Glomerular endothelial cell (primary cell): ENCODE measurements around the gene WHRN. TPM values are rescaled to one million over a fixed set of nuclear protein-coding genes. Genes with fewer than 3 reads are reported as not detected.

Experiments
- total RNA-seq: library from RNA; depleted of rRNA; stranded (reverse); fragments of >200 nt; gene quantifications from 2 replicates; pipeline ENCODE4 v1.2.3, GENCODE V29; 2015

WHRN gene
- total RNA-seq, 1 donor from 2014 or later, result 1.9 TPM

Other genes with a start within 250 kb of the WHRN start
- not detected in 2 replicates for gene ORM1, start 182.4 kb downstream of the WHRN start, total RNA-seq
- not detected in 2 replicates for gene ORM2, start 175.6 kb downstream of the WHRN start, total RNA-seq
- gene AKNA, start 117.5 kb downstream of the WHRN start, total RNA-seq, result 28.0 and 31.4 TPM in 2 replicates
- gene ATP6V1G1, start 82.3 kb upstream of the WHRN start, total RNA-seq, result 146 and 156 TPM in 2 replicates
- 4.1 and 5.3 TPM in 2 replicates for gene TMEM268, start 105.8 kb upstream of the WHRN start, total RNA-seq
- gene TEX53, start 152.3 kb upstream of the WHRN start, total RNA-seq, result not detected in 2 replicates
- not detected in 2 replicates for gene TEX48, start 176.7 kb upstream of the WHRN start, total RNA-seq